Left cardiac atrium (tissue), 4 donors: ENCODE data around the gene C11orf58. TPM values are rescaled to one million over a fixed set of nuclear protein-coding genes. Genes with fewer than 3 reads are reported as not detected.

Source experiments
- ATAC-seq, 2 donors: fragments of 200-7000 bp; cut with Tn5 transposase; one replicate each; pipeline ENCODE4 v1.9.1; 2020; ENCODE audit warnings: mild to moderate bottlenecking in 2 of 2, moderate library complexity in 2 of 2
- DNase-seq: peaks from one replicate; pipeline ENCODE4 v3.0.0-alpha.2; 2020
- intact Hi-C, 2 donors: fragments of 100-400 bp; cut with DNase I; formaldehyde crosslinking; loops; one replicate each; pipeline versions ENCODE4 v1.14.1 to v1.15.1; 2022 to 2023
- long read RNA-seq: library from polyadenylated mRNA; unstranded; transcript quantifications from one replicate; pipeline ENCODE4 v2.0.0, GENCODE V29; 2021
- total RNA-seq, 2 donors: library from RNA; stranded (reverse); fragmentation: NEBNext Ultra II Directional; extraction: Animal tissue kit (Norgen Biotek cat#: 25700); gene quantifications; one replicate each; pipeline ENCODE4 v1.2.1, GENCODE V29; 2021
- donor health status: DM: no; HTN: yes; CAD: no.
- donor health status: DM: no; HTN: yes; CAD: no; lungs with severe emphysema.
- donor health status: DM: yes; HTN: yes; CAD: no.
- donor health status: Dilated cardiomyopathy.

C11orf58 gene
- total RNA-seq, result 100 to 1,000 TPM in 1 of 2 donors, 10 to 100 TPM in 1; 91.2 to 128 TPM
- long read RNA-seq, transcript C11orf58-201 (5 exons, 2,049 nt), result major isoform, 114 of 128 reads
- long read RNA-seq, partial matches to known transcripts, result 0 of 128 reads
- long read RNA-seq, other reads (novel, unspliced or antisense), result 11 of 128 reads

GRCh38 chr11:16738193-16738946 is at the start of gene C11orf58:
Gene C11orf58, plus strand, starts transcription at chr11:16738647. Its CDS starts 132 bp downstream, at chr11:16738779.
- intact Hi-C loops, result no loop called here
- ATAC-seq, result peak; percentile 99
- peak; percentile 96 for DNase-seq

GRCh38 chr11:16690086-16690485 is 48.4 kb upstream of the C11orf58 start:
- intact Hi-C loops, result no loop called here
- ATAC-seq, result no peak
- DNase-seq, result no peak

GRCh38 chr11:16703795-16704194 is 34.7 kb upstream of the C11orf58 start:
- DNase-seq (no peak), ATAC-seq (no peak)
- intact Hi-C loops, result no loop called here

- no peak for ATAC-seq
- no peak for DNase-seq
- intact Hi-C loops, result no loop called here
Observed at GRCh38 chr11:16713594-16713993, 24.9 kb upstream of the C11orf58 start.

GRCh38 chr11:16722581-16723344 is 15.7 kb upstream of the C11orf58 start:
- ATAC-seq, result no peak
- DNase-seq, result no peak
- intact Hi-C loops, result no loop called here

GRCh38 chr11:16727806-16728205 is 10.6 kb upstream of the C11orf58 start:
- intact Hi-C loops, result no loop called here
- ATAC-seq (no peak), DNase-seq (no peak)

GRCh38 chr11:16737818-16738192 is 642 bp upstream of the C11orf58 start:
- DNase-seq (peak; percentile 23), ATAC-seq (peak; percentile 7 to 31)
- intact Hi-C loops, result no loop called here

GRCh38 chr11:16738947-16739815 is 734 bp downstream of the C11orf58 start:
- intact Hi-C loops, result no loop called here
- ATAC-seq (peak in 1 of 2 donors; percentile 1), DNase-seq (no peak)

- no peak for DNase-seq
- intact Hi-C loops, result no loop called here
- ATAC-seq, result no peak
Observed at GRCh38 chr11:16741473-16741872, 3.0 kb downstream of the C11orf58 start.

- ATAC-seq (no peak), DNase-seq (no peak)
- intact Hi-C loops, result no loop called here
Observed at GRCh38 chr11:16743478-16743877, 5.0 kb downstream of the C11orf58 start.

GRCh38 chr11:16744128-16744725 is 5.8 kb downstream of the C11orf58 start:
- no peak for DNase-seq
- no peak for ATAC-seq
- intact Hi-C loops, result no loop called here

- intact Hi-C loops, result no loop called here
- ATAC-seq, result no peak
- DNase-seq, result no peak
Observed at GRCh38 chr11:16745950-16746605, 7.6 kb downstream of the C11orf58 start.

GRCh38 chr11:16749092-16749491 is 10.6 kb downstream of the C11orf58 start:
- intact Hi-C loops, result no loop called here
- no peak for ATAC-seq
- DNase-seq, result no peak

- no peak for DNase-seq
- intact Hi-C loops, result no loop called here
- ATAC-seq, result no peak
Observed at GRCh38 chr11:16749666-16750065, 11.2 kb downstream of the C11orf58 start.

GRCh38 chr11:16750417-16750816 is 12.0 kb downstream of the C11orf58 start:
- no peak for ATAC-seq
- DNase-seq, result no peak
- intact Hi-C loops, result no loop called here

GRCh38 chr11:16758382-16759024 is 20.1 kb downstream of the C11orf58 start:
- DNase-seq (no peak), ATAC-seq (peak in 1 of 2 donors; percentile 30)
- intact Hi-C loops, result no loop called here

- ATAC-seq, result no peak
- no peak for DNase-seq
- intact Hi-C loops, result no loop called here
Observed at GRCh38 chr11:16759857-16760508, 21.5 kb downstream of the C11orf58 start.

- no peak for ATAC-seq
- DNase-seq, result no peak
- intact Hi-C loops, result no loop called here
Observed at GRCh38 chr11:16763746-16764145, 25.3 kb downstream of the C11orf58 start.
